Naive thymus-derived CD4-positive, alpha-beta T cell (primary cell): ENCODE data around the gene GRWD1. TPM values are rescaled to one million over a fixed set of nuclear protein-coding genes. Genes with fewer than 3 reads are reported as not detected.
A peak's percentile ranks its signal among the peaks of the same experiment; 100 is the strongest.

Source experiments
- ATAC-seq: fragments of 150-1000 bp; cut with Tn5 transposase; 2 replicates; pipeline ENCODE4 v1.10.0; 2021; ENCODE audit warnings: mild to moderate bottlenecking, moderate library complexity
- CTCF ChIA-PET: fragments of 350-600 bp; sonication (Branson Sonifier 250); formaldehyde crosslinking; loops from one replicate; lab custom pipeline; 2021; ENCODE audit warnings: antibody characterized with exemption; lab: Charles Lee
- POLR2A ChIA-PET: fragments of 350-600 bp; sonication (Branson Sonifier 250); formaldehyde crosslinking; loops from one replicate; lab custom pipeline; 2021; ENCODE audit warnings: antibody characterized with exemption, inconsistent platforms; lab: Charles Lee
- DNase-seq, 9 donors: peaks; one replicate each; pipeline versions ENCODE4 v3.0.0 to v3.0.0-alpha.2; 2020 to 2022; ENCODE audit warnings: mixed read lengths in 1 of 9
- H3K27ac ChIP-seq: one replicate; pipeline ENCODE4 v1.7.0; 2013; ENCODE audit warnings: mild to moderate bottlenecking, low read depth, low read length, moderate library complexity
- H3K27me3 ChIP-seq, 2 donors: one replicate each; pipeline ENCODE4 v1.7.0; 2013; ENCODE audit warnings: low read length in 2 of 2, mild to moderate bottlenecking in 2 of 2, moderate library complexity in 2 of 2; ENCODE audit not compliant: control insufficient read depth in 2 of 2, insufficient read depth in 2 of 2
- H3K36me3 ChIP-seq, 3 experiments: 1 replicate in 2 of 3; 2 replicates in 1 of 3; pipeline ENCODE4 v1.7.0; 2013; ENCODE audit warnings: low read length in 3 of 3, mild to moderate bottlenecking in 3 of 3, moderate library complexity in 1 of 3; ENCODE audit not compliant: insufficient read depth in 3 of 3, control insufficient read depth in 2 of 3
- H3K4me1 ChIP-seq, 2 donors: one replicate each; pipeline ENCODE4 v1.7.0; 2013; ENCODE audit warnings: low read length in 2 of 2, mild to moderate bottlenecking in 2 of 2, moderate library complexity in 1 of 2; ENCODE audit not compliant: control insufficient read depth in 2 of 2, insufficient read depth in 2 of 2
- H3K4me3 ChIP-seq: 2 replicates; pipeline ENCODE4 v1.7.0; 2013; ENCODE audit warnings: mild to moderate bottlenecking, low read length
- H3K9me3 ChIP-seq, 3 experiments: 1 replicate in 2 of 3; 2 replicates in 1 of 3; pipeline ENCODE4 v1.7.0; 2013; ENCODE audit warnings: low read length in 3 of 3; ENCODE audit not compliant: control insufficient read depth in 2 of 3
- H3K27ac Mint-ChIP-seq, 9 donors: one replicate each; pipeline ENCODE4 v1.8.0; 2020 to 2022; ENCODE audit warnings: mixed read lengths in 9 of 9, mild to moderate bottlenecking in 8 of 9, moderate library complexity in 5 of 9, inconsistent platforms in 2 of 9
- H3K27me3 Mint-ChIP-seq, 5 donors: one replicate each; pipeline ENCODE4 v1.8.0; 2021 to 2022; ENCODE audit warnings: mixed read lengths in 5 of 5, mild to moderate bottlenecking in 1 of 5
- H3K36me3 Mint-ChIP-seq, 5 donors: one replicate each; pipeline ENCODE4 v1.8.0; 2020 to 2022; ENCODE audit warnings: mixed read lengths in 5 of 5, mild to moderate bottlenecking in 3 of 5, inconsistent platforms in 1 of 5
- H3K4me1 Mint-ChIP-seq, 7 donors: one replicate each; pipeline ENCODE4 v1.8.0; 2020 to 2022; ENCODE audit warnings: mixed read lengths in 7 of 7, mild to moderate bottlenecking in 3 of 7, inconsistent platforms in 1 of 7
- H3K4me3 Mint-ChIP-seq, 10 donors: one replicate each; pipeline ENCODE4 v1.8.0; 2020 to 2022; ENCODE audit warnings: mild to moderate bottlenecking in 10 of 10, mixed read lengths in 10 of 10, moderate library complexity in 6 of 10, inconsistent platforms in 2 of 10
- H3K9me3 Mint-ChIP-seq, 11 donors: one replicate each; pipeline ENCODE4 v1.8.0; 2020 to 2022; ENCODE audit warnings: mixed read lengths in 11 of 11, mild to moderate bottlenecking in 4 of 11, inconsistent platforms in 1 of 11, moderate library complexity in 1 of 11
- intact Hi-C, 2 donors: fragments of 100-400 bp; cut with micrococcal nuclease; formaldehyde crosslinking; loops; one replicate each; pipeline ENCODE4 v1.15.1; 2023
- polyA plus RNA-seq, 2 donors: library from polyadenylated mRNA; unstranded; fragments of 300-500 nt; fragmentation: Illumina TruSeq; gene quantifications; one replicate each; pipeline ENCODE4 v1.2.3, GENCODE V29; 2021
- total RNA-seq, 6 experiments: library from RNA in 5 of 6; stranded (reverse) in 5 of 6; gene quantifications; 1 replicate in 5 of 6; 2 replicates in 1 of 6; pipeline ENCODE4 v1.2.3 and lab custom pipeline; 2021 to 2026

Gene GRWD1
- total and polyA plus RNA-seq, 7 experiments from 2014 or later, result 26.1 to 51.6 (median 40.3) TPM

GRCh38 chr19:48458016-48458415 is 12.2 kb downstream of the GRWD1 start:
- Histone ChIP-seq H3K36me3 (peaks cover 0 to 38% (median 0%) of the 10 kb centered on the region in 3 experiments), H3K9me3 (no peaks in the 10 kb centered on the region), H3K27ac (no peak overlapping the region), H3K27me3 (no peaks in the 10 kb centered on the region), H3K4me1 (no peaks in the 10 kb centered on the region), H3K4me3 (no peak overlapping the region)
- DNase-seq (no peak), ATAC-seq (no peak)
- H3K27me3 Mint-ChIP-seq, result no peaks in the 10 kb centered on the region
- intact Hi-C loops, result no loop called here
- ChIA-PET POLR2A (interaction anchor here (0.6 kb wide), 1 partner anchor 10 kb away, joined by 7 read pairs; no protein-coding TSS in a partner anchor), CTCF (no interaction called here)
- no peak overlapping the region for H3K4me3 Mint-ChIP-seq
- peaks cover 4 to 9% (median 6%) of the 10 kb centered on the region in 7 donors for H3K4me1 Mint-ChIP-seq
- peaks cover 3 to 7% (median 4%) of the 10 kb centered on the region in 5 donors for H3K36me3 Mint-ChIP-seq
- H3K27ac Mint-ChIP-seq, result no peak overlapping the region
- H3K9me3 Mint-ChIP-seq, result no peaks in the 10 kb centered on the region

- ChIA-PET CTCF (no interaction called here), POLR2A (interaction anchor here (0.6 kb wide), 1 partner anchor 263 kb away, joined by 6 read pairs; no protein-coding TSS in a partner anchor)
- Mint-ChIP-seq H3K27me3 (no peaks in the 10 kb centered on the region), H3K9me3 (no peaks in the 10 kb centered on the region), H3K4me1 (peaks cover 0 to 4% (median 0%) of the 10 kb centered on the region in 7 donors), H3K36me3 (peaks cover 0 to 7% (median 0%) of the 10 kb centered on the region in 5 donors), H3K27ac (no peak overlapping the region), H3K4me3 (no peak overlapping the region)
- no peaks in the 10 kb centered on the region for H3K9me3 ChIP-seq
- no peak for DNase-seq
- ATAC-seq, result no peak
- no peaks in the 10 kb centered on the region for H3K27me3 ChIP-seq
- intact Hi-C loops, result no loop called here
- no peaks in the 10 kb centered on the region for H3K4me1 ChIP-seq
- H3K27ac ChIP-seq, result no peak overlapping the region
- H3K4me3 ChIP-seq, result no peak overlapping the region
- peaks cover 0 to 5% (median 0%) of the 10 kb centered on the region in 3 experiments for H3K36me3 ChIP-seq
Measured at GRCh38 chr19:48461651-48461981, 15.8 kb downstream of the GRWD1 start.

- ChIA-PET POLR2A (interaction anchor here (0.6 kb wide), 2 partner anchors 498 to 1576 kb away, joined by 3 to 4 read pairs; no protein-coding TSS in a partner anchor), CTCF (no interaction called here)
- H3K4me1 Mint-ChIP-seq, result peaks cover 0 to 4% (median 0%) of the 10 kb centered on the region in 7 donors
Measured at GRCh38 chr19:48461982-48462655, 16.3 kb downstream of the GRWD1 start.

GRCh38 chr19:48465215-48465614 is 19.4 kb downstream of the GRWD1 start:
- Histone ChIP-seq H3K9me3 (no peaks in the 10 kb centered on the region), H3K4me3 (no peak overlapping the region), H3K27me3 (no peaks in the 10 kb centered on the region), H3K27ac (no peak overlapping the region), H3K36me3 (peaks cover 0 to 8% (median 0%) of the 10 kb centered on the region in 3 experiments), H3K4me1 (peaks cover 4 to 10% of the 10 kb centered on the region in 2 donors)
- Mint-ChIP-seq H3K9me3 (no peaks in the 10 kb centered on the region), H3K4me1 (peaks cover 0 to 23% (median 12%) of the 10 kb centered on the region in 7 donors), H3K36me3 (peaks cover 0 to 7% (median 0%) of the 10 kb centered on the region in 5 donors), H3K27ac (peak overlapping the region in 1 of 9 donors; percentile 36), H3K27me3 (no peaks in the 10 kb centered on the region), H3K4me3 (no peak overlapping the region)
- no peak for ATAC-seq
- no peak for DNase-seq
- intact Hi-C loops, result loop anchor here (5.0 kb wide), 3 partner anchors 63 to 1177 kb away; partner anchors contain the start of genes RRAS (in 1 of the 2) and SCAF1 (in 1 of the 2)
- ChIA-PET POLR2A (no interaction called here), CTCF (no interaction called here)

More at GRCh38 chr19:48461982-48462655, 16.3 kb downstream of the GRWD1 start:
- ATAC-seq, result no peak
- H3K4me3 Mint-ChIP-seq, result no peak overlapping the region
- intact Hi-C loops, result no loop called here
- H3K9me3 Mint-ChIP-seq, result no peaks in the 10 kb centered on the region
- no peaks in the 10 kb centered on the region for H3K9me3 ChIP-seq
- H3K27ac ChIP-seq, result no peak overlapping the region
- no peak overlapping the region for H3K27ac Mint-ChIP-seq
- no peaks in the 10 kb centered on the region for H3K4me1 ChIP-seq
- peaks cover 0 to under 1% (median 0%) of the 10 kb centered on the region in 3 experiments for H3K36me3 ChIP-seq
- H3K27me3 ChIP-seq, result no peaks in the 10 kb centered on the region
- no peaks in the 10 kb centered on the region for H3K27me3 Mint-ChIP-seq
- no peak overlapping the region for H3K4me3 ChIP-seq
- H3K36me3 Mint-ChIP-seq, result peaks cover 0 to 7% (median 0%) of the 10 kb centered on the region in 5 donors
- no peak for DNase-seq

- CTCF ChIA-PET, result interaction anchor here (0.7 to 2.1 kb wide), 2 partner anchors 23 to 141 kb away, joined by 3 to 7 read pairs; partner anchors contain the start of gene EMP3
- Mint-ChIP-seq H3K27ac (no peak overlapping the region), H3K36me3 (peaks cover 0 to 11% (median 4%) of the 10 kb centered on the region in 5 donors), H3K9me3 (no peaks in the 10 kb centered on the region), H3K27me3 (no peaks in the 10 kb centered on the region), H3K4me3 (no peak overlapping the region), H3K4me1 (peaks cover 0 to 31% (median 18%) of the 10 kb centered on the region in 7 donors)
- Histone ChIP-seq H3K27me3 (no peaks in the 10 kb centered on the region), H3K9me3 (no peaks in the 10 kb centered on the region), H3K4me3 (no peak overlapping the region), H3K4me1 (peaks cover 7 to 15% of the 10 kb centered on the region in 2 donors), H3K36me3 (peaks cover 0 to 24% (median 0%) of the 10 kb centered on the region in 3 experiments), H3K27ac (no peak overlapping the region)
- DNase-seq, result no peak
- ATAC-seq, result no peak
- POLR2A ChIA-PET, result no interaction called here
- intact Hi-C loops, result loop anchor here (5.0 kb wide), 3 partner anchors 64 to 1176 kb away; partner anchors contain the start of genes RRAS (in 1 of the 2) and SCAF1 (in 1 of the 2)
Measured at GRCh38 chr19:48466561-48467325, 21.0 kb downstream of the GRWD1 start.

GRCh38 chr19:48468772-48469288 is 23.0 kb downstream of the GRWD1 start:
- POLR2A ChIA-PET, result interaction anchor here (0.6 to 0.9 kb wide), 2 partner anchors 23 to 36 kb away, joined by 3 read pairs; no protein-coding TSS in a partner anchor
- no peaks in the 10 kb centered on the region for H3K9me3 Mint-ChIP-seq
- intact Hi-C loops, result loop anchor here (1.0 to 5.0 kb wide), 21 partner anchors 11 to 1408 kb away; partner anchors contain the start of genes DBP (in 2 of the 2), GRWD1 (in 2 of the 2), LMTK3 (in 2 of the 2) and RPL18 (in 2 of the 2)
- DNase-seq (peak; percentile 93 to 100 (median 100)), ATAC-seq (peak; percentile 93)
- H3K4me1 Mint-ChIP-seq, result peaks cover 0 to 30% (median 18%) of the 10 kb centered on the region in 7 donors
- peaks cover 7 to 15% of the 10 kb centered on the region in 2 donors for H3K4me1 ChIP-seq
- H3K27me3 Mint-ChIP-seq, result no peaks in the 10 kb centered on the region
- peaks cover 0 to 43% (median 3%) of the 10 kb centered on the region in 3 experiments for H3K36me3 ChIP-seq
- peak overlapping the region; percentile 85 to 96 (median 90) for H3K27ac Mint-ChIP-seq
- H3K4me3 ChIP-seq, result peak overlapping the region; percentile 93
- CTCF ChIA-PET, result no interaction called here
- H3K9me3 ChIP-seq, result no peaks in the 10 kb centered on the region
- H3K36me3 Mint-ChIP-seq, result peaks cover 2 to 6% (median 4%) of the 10 kb centered on the region in 5 donors
- H3K27ac ChIP-seq, result peak overlapping the region; percentile 86
- no peaks in the 10 kb centered on the region for H3K27me3 ChIP-seq
- peak overlapping the region; percentile 81 to 96 (median 92) for H3K4me3 Mint-ChIP-seq
